NT2/D1 (cell line): Measurements from ENCODE around the gene SPAAR.

ENCODE experiments used
- DNase-seq: peaks from one replicate; pipeline ENCODE4 v3.0.0-alpha.2; 2011; ENCODE audit warnings: low read depth, low spot score
- H3K27me3 ChIP-seq: 2 replicates; pipeline ENCODE4 v1.6.0; 2011; ENCODE audit warnings: mild to moderate bottlenecking; ENCODE audit not compliant: insufficient read length, insufficient read depth
- H3K36me3 ChIP-seq: 2 replicates; pipeline ENCODE4 v1.6.1; 2011; ENCODE audit warnings: mild to moderate bottlenecking, low read length, mixed read lengths; ENCODE audit not compliant: insufficient read depth, insufficient read length
- H3K4me1 ChIP-seq: 2 replicates; pipeline ENCODE4 v1.5.1; 2011; ENCODE audit not compliant: insufficient read depth, insufficient read length
- H3K4me3 ChIP-seq: 2 replicates; pipeline ENCODE4 v1.5.1; 2011; ENCODE audit warnings: low read depth; ENCODE audit not compliant: insufficient read length
- H3K9ac ChIP-seq: 2 replicates; pipeline ENCODE4 v1.6.0; 2011; ENCODE audit warnings: low read depth; ENCODE audit not compliant: insufficient read length
- H3K9me3 ChIP-seq: 2 replicates; pipeline ENCODE4 v1.5.1; 2011; ENCODE audit warnings: mild to moderate bottlenecking, low read length; ENCODE audit not compliant: insufficient read depth
- SUZ12 ChIP-seq: IDR thresholded peaks from 2 replicates; pipeline ENCODE4 v1.6.1; 2011; ENCODE audit not compliant: insufficient read length, insufficient read depth; ENCODE audit errors: extremely low read depth
- YY1 ChIP-seq: IDR thresholded peaks from 2 replicates; pipeline ENCODE4 v1.6.1; 2011; ENCODE audit not compliant: insufficient read length, insufficient read depth
- ZNF274 ChIP-seq: IDR thresholded peaks from 2 replicates; pipeline ENCODE4 v1.6.1; 2011; ENCODE audit warnings: mild to moderate bottlenecking, low read depth, low read length

Gene SPAAR

GRCh38 chr9:35958104-35958837, 49.0 kb downstream of the SPAAR start, which contains the start of gene OR2S2:
Gene OR2S2 (minus strand): TSS chr9:35958154. CDS start chr9:35958098, 56 bp downstream.
- Histone ChIP-seq H3K4me3 (no peak within 1 kb of the TSS), H3K4me1 (no peaks in the 10 kb centered on the region), H3K9me3 (no peaks in the 10 kb centered on the region), H3K27me3 (peaks cover 4% of the 10 kb centered on the region), H3K9ac (no peak within 1 kb of the TSS), H3K36me3 (no peaks in the 10 kb centered on the region)
- no peak for DNase-seq
- TF ChIP-seq SUZ12 = no peak
- TF ChIP-seq YY1 = no peak
- no peak for TF ChIP-seq ZNF274

- H3K9ac ChIP-seq = no peak overlapping the region
- peaks cover 4% of the 10 kb centered on the region for H3K27me3 ChIP-seq
- H3K4me3 ChIP-seq = no peak overlapping the region
- H3K4me1 ChIP-seq = no peaks in the 10 kb centered on the region
- no peaks in the 10 kb centered on the region for H3K9me3 ChIP-seq
- TF ChIP-seq YY1 = no peak
- no peak for TF ChIP-seq SUZ12
- no peak for TF ChIP-seq ZNF274
- H3K36me3 ChIP-seq = no peaks in the 10 kb centered on the region
- DNase-seq = no peak
Observed at GRCh38 chr9:35960039-35960655, 50.9 kb downstream of the SPAAR start.
